Right forelimb (tissue), 1 donor: ENCODE measurements around the gene EYA3.

Experiments
- DNase-seq: peaks from one replicate; pipeline ENCODE4 v3.0.0-alpha.2; 2018

The EYA3 gene

DNA sequence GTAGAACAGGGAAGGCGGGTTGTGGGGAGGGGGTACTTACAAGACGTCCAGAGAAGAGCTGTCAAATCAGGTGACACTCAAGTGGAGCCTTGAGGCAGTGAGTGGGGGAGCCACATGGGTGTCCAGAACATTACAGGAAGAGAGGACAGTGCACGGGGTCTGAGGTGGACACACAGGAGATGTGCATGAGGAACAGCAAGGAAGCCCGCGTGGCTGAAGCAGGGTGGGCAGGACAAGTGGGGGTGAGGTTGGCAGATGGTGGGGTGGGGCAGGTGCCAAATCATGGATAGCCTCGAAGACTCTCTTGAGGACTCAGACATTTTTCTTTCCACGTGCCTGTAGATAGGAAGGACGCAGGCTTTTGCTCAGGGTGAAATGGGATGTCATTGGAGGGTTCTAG, 152.7 kb downstream of the EYA3 start:
- DNase-seq: no peak

DNA sequence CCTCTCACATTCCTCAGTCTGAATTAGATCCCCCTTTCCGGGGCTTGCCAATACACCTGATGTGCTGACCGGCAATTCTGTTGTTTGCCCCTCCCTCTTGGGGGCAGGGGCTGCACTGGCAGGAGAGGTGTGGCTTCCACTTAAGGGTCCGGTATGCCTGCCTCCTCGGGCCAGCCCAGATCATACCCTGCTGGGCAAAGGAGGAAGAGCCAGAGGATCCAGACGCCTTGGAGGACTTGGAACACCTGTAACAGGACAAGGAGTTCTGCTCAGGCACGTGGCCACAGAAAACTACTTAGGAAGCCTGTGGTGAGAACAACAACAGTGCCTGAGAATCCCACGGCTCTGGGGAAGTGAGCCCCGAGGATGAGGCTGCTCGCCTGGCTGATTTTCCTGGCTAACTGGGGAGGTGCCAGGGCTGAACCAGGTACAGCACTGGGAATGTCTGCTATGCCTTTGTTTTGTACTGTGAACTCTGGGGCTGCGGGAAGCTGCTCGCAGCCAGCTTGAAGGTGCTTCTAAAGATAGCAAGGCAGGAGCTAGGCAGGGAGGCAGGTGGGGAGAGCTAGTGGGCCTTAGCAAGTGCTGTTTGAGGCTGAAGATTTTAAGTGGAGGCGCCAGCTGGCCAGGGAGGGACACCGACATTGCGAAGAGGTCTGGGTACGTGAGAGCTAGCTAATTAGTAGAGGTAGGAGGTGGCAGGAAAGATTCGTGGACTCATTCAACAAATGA, 153.4 kb downstream of the EYA3 start, which contains the start of gene SMPDL3B:
TSS of gene SMPDL3B (plus strand) at position 183 of the 732 bp plus-strand sequence. CDS start at position 367, 184 bp downstream.
- DNase-seq: no peak

DNA sequence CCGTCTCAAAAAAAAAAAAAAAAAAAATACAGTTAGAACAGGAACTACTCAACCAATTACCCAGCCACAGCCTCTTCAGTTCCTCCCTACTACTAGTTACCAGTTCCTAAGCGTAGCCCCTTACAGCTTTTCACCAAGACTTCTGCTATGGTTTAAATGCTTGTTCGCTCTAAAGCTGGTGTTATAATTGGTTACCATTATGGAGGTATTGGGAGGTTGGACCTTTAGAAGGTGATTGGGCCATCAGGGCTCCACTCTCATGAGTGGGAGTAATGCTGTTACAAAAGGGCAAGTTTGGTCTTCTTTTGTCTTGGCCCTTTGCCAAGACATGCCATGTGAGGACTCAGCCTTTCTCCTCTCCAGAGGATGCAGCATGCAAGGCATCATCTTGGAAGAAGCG, 156.7 kb downstream of the EYA3 start:
- DNase-seq: no peak

DNA sequence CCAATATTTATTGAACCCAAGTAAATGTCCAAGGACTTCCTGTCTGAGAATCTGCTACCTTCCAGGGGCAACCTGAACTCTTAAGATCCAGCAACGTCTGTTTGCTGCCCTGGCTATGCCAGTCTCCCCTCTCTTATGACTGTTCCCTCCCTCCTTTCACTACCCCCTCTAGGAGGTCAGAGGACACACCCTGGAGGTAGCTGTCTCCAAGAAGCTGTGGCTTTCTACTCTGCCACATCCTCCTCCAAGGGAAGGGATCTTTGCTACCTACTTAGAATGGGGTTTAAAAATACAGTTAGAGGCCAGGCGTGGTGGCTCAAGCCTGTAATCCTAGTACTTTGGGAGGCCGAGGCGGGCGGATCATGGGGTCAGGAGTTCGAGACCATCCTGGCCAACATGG, 157.2 kb downstream of the EYA3 start:
- no peak for DNase-seq

DNA sequence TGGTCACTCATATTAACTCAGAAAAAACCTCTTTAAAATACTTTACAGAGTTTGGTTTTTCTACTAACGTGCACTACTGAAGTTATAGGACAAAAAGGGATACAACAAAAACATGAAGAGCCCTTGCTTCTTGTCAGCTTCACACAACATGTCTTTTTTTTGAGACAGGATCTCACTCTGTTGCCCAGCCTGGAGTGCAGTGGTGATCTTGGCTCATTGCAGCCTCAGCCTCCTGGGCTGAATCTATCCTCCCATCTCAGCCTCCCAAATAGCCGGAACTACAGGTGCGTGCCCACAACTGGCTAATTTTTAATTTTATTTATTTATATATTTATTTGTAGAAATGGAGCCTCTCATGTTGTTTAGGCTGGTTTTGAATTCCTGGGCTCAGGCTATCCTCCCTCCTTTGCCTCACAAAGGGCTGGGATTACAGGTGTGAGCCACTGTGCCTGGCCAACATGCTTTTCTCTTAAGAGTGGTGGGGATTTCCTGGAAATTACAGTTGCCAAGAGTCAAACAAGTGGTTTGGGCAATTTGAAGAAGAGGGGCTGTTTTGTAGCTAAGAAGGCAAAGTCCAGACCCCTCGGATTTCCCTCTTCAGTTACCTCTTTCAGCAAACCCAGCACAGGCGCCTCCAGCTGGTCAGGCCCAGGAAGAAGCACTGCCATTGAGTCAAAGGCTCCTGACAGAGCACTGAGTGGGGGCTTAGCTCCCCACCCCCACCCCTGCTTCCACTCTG, 160.0 kb downstream of the EYA3 start:
- DNase-seq: no peak

DNA sequence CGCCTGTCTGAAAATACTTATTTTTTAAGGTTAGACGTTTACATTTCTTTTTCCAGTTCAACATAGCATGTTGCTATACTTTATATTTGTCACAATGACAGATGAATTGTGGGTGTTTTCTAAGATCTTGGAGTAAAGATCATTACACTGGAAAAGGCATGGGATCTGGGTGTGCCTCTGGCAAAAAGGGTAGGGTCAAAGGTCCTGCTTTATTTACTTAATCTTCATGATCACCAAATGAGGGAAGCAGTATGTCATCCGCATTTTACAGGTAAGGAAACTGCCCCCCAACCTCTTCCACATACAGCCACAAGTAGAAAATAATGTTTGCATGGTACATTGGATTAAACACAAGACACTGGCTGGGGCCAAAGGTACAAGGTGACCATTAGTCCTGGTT, 166.1 kb downstream of the EYA3 start:
- DNase-seq: no peak
